ENCODE measurements around the gene ACSS1. TPM values are rescaled to one million over a fixed set of nuclear protein-coding genes. Genes with fewer than 3 reads are reported as not detected.

Gene ACSS1
- polyA plus RNA-seq, 1 experiment = 1.1 TPM

DNA sequence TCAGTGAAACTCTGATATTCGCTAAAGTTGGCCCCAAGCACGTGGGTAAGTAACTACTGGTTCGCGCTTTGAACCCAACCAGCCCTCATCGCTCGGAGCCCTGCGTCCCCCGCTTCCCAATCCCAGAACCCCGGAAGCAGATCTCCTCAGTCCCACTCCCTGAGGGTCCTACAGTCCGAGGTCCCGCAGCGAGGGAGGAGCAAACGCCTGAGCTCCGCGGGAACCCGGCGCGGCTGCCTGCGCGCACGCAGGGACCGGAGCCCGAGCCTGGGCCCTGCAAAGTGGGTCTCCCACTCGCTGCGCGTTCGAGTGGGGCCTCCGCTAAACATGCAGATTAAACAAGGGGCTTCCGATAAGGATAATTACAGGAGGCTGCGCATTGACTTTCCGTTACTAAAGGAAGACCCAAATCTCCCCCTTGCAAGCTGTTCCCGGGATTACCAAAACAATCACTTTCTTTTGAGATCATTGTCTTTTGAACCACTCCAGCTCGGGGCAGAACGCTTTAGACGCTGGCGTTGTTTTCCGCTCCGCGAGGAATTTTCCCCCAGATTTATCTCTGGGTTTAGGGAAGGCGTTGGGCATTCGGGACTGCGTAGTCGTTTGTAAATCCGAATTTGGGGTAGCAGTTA lies 25.3 kb upstream of the ACSS1 start:
- H3K27ac ChIP-seq (ENCODE audit: low read depth, low read length) = no peak overlapping the region
- H3K27me3 ChIP-seq (ENCODE audit: control insufficient read depth, insufficient read depth, low read length) = peaks cover 79% of the 10 kb centered on the region
- ChIA-PET CTCF (no interaction called here), POLR2A (no interaction called here)
- no peak overlapping the region for H3K4me3 ChIP-seq (ENCODE audit: low read depth, low read length)
- TF ChIP-seq, protein P1, sequence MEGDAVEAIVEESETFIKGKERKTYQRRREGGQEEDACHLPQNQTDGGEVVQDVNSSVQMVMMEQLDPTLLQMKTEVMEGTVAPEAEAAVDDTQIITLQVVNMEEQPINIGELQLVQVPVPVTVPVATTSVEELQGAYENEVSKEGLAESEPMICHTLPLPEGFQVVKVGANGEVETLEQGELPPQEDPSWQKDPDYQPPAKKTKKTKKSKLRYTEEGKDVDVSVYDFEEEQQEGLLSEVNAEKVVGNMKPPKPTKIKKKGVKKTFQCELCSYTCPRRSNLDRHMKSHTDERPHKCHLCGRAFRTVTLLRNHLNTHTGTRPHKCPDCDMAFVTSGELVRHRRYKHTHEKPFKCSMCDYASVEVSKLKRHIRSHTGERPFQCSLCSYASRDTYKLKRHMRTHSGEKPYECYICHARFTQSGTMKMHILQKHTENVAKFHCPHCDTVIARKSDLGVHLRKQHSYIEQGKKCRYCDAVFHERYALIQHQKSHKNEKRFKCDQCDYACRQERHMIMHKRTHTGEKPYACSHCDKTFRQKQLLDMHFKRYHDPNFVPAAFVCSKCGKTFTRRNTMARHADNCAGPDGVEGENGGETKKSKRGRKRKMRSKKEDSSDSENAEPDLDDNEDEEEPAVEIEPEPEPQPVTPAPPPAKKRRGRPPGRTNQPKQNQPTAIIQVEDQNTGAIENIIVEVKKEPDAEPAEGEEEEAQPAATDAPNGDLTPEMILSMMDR (IDR thresholded peaks at IDR 0.05; ENCODE audit: low read depth, low read length) = no peak
- H3K9me3 ChIP-seq (ENCODE audit: control insufficient read depth, insufficient read depth, low read length) = peaks cover 16% of the 10 kb centered on the region; the same call in 1 of the 2 replicates
- DNase-seq (ENCODE audit: low read depth, low spot score) = no peak

DNA sequence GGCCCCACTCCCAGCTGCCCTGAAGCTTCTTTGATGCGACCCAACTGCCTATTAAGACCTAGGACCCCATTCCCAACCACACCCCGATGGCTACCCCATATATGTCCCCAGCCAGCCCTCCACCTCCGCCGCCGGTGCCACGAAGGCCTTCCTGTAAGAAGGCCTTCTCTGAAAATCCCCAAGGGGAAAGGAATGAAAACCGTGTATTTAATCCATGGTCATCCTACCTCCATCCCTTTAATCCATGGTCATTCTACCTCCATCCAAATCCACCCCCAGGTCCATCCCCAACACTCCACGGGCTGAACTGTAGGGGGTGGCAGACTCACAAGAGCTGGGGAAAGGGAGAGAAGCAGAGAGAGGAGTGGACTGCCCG lies 24.5 kb upstream of the ACSS1 start:
- no peak overlapping the region for H3K4me3 ChIP-seq (ENCODE audit: low read depth, low read length)
- H3K9me3 ChIP-seq (ENCODE audit: control insufficient read depth, insufficient read depth, low read length) = peaks cover 16% of the 10 kb centered on the region; the same call in 1 of the 2 replicates
- CTCF ChIA-PET = no interaction called here
- POLR2A ChIA-PET = no interaction called here
- peaks cover 85% of the 10 kb centered on the region for H3K27me3 ChIP-seq (ENCODE audit: control insufficient read depth, insufficient read depth, low read length)
- TF ChIP-seq, protein P1 (IDR thresholded peaks at IDR 0.05; ENCODE audit: low read depth, low read length) = no peak
- no peak overlapping the region for H3K27ac ChIP-seq (ENCODE audit: low read depth, low read length)
- DNase-seq (ENCODE audit: low read depth, low spot score) = no peak

DNA sequence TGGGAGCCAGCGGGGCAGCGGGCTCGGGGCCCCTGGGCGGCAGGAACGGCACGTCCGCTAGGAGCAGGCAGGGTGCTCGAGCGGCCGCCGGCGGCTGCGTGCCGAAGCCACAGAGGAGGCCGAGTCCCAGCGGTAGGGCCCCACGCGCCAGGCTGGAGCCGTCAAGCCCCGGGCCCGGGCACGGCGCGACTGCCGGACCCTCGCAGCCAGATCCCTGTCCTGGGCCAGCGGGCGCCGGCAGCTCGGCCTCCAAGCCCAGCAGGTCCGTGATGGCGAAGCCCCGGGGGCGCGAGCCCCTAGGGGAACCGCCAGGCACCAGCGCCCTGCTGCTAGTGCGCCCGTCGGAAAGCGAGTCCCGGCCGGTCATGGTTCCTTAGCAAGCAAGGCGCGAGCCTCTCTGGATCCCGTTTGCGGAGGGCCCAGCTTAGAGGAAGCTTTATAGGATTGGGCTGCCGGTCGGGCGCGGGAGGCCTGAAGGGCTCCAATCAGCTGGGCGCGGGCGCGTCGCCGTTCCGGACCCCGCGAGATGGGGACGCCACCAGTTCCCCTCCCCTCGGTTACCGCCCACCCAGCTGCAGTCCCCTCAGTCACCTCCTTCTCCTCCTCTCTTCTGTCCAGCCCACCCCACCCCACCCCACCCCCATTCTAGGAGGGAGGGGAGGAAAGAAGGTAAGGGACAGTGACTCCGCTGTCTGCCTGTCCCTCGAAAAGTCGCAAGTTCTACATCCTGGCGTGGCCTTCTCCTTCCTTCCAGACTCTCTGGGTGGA lies 24.0 kb upstream of the ACSS1 start, which contains the start of gene VSX1:
Gene VSX1, minus strand, starts transcription at position 412 of the 768 bp plus-strand sequence. Its CDS starts 45 bp downstream, at position 367.
- CTCF ChIA-PET = no interaction called here
- Histone ChIP-seq H3K4me3 (ENCODE audit: low read depth, low read length) (no peak within 1 kb of the TSS), H3K27ac (ENCODE audit: low read depth, low read length) (no peak within 1 kb of the TSS), H3K27me3 (ENCODE audit: control insufficient read depth, insufficient read depth, low read length) (peaks cover 88% of the 10 kb centered on the region), H3K9me3 (ENCODE audit: control insufficient read depth, insufficient read depth, low read length) (peaks cover 16% of the 10 kb centered on the region; the same call in 1 of the 2 replicates)
- POLR2A ChIA-PET = no interaction called here
- TF ChIP-seq, protein P1 (IDR thresholded peaks at IDR 0.05; ENCODE audit: low read depth, low read length) = no peak
- DNase-seq (ENCODE audit: low read depth, low spot score) = no peak

DNA sequence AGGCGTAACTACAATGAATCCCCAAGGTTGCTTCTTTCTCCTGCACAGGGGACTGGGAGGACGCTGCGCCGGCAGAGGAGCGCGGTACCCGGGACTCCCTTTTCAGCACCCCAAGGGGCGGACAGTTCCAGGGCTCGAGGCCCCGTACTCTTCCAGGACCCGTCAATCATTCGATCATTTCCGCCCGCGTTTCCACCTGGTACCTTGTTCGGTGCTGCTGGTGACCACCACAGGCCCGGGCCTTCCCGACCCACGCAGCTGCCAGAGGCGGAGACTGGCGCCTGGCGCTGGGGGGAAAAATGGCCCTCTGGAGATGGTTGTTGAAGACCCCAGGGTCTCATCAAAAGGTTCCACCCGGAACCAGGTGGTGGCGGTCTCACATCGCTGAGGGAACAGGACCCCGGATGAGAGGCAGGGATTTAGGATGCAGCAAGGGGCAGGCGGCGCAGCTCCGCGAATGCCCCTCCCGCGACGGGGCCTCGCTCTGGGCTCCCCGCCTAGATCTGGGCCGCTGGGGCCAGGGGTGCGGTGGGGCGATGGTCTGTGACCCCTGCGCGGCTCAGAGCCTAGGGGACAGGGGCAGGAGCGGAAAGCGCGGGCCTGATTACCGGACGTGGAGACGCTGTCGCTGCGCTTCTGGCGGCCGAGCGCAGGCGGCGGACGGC lies 23.3 kb upstream of the ACSS1 start:
- no peak for DNase-seq (ENCODE audit: low read depth, low spot score)
- TF ChIP-seq, protein P1 (IDR thresholded peaks at IDR 0.05; ENCODE audit: low read depth, low read length) = no peak
- peaks cover 16% of the 10 kb centered on the region; the same call in 1 of the 2 replicates for H3K9me3 ChIP-seq (ENCODE audit: control insufficient read depth, insufficient read depth, low read length)
- H3K27ac ChIP-seq (ENCODE audit: low read depth, low read length) = no peak overlapping the region
- H3K4me3 ChIP-seq (ENCODE audit: low read depth, low read length) = no peak overlapping the region
- POLR2A ChIA-PET = no interaction called here
- H3K27me3 ChIP-seq (ENCODE audit: control insufficient read depth, insufficient read depth, low read length) = peaks cover 87% of the 10 kb centered on the region
- CTCF ChIA-PET = no interaction called here

Data from AG04450 (cell line).